Liver (tissue), 3 donors: ENCODE measurements around the gene RNGTT.

Experiments
- ATF3 ChIP-seq: IDR thresholded peaks from 2 replicates; pipeline ENCODE4 v1.6.1; 2016; ENCODE audit warnings: antibody characterized with exemption
- EGR1 ChIP-seq, 2 donors: IDR thresholded peaks; 2 replicates each; pipeline ENCODE4 v1.6.1; 2016 to 2018; ENCODE audit warnings: antibody characterized with exemption in 2 of 2, low read depth in 2 of 2
- FOXA1 ChIP-seq: IDR thresholded peaks from 2 replicates; pipeline ENCODE4 v1.6.1; 2016; ENCODE audit warnings: antibody characterized with exemption
- GABPA ChIP-seq, 2 donors: IDR thresholded peaks in 1 of 2; conservative IDR thresholded peaks in 1 of 2; 2 replicates each; pipeline ENCODE4 v1.6.1; 2016; ENCODE audit warnings: antibody characterized with exemption in 2 of 2, mild to moderate bottlenecking in 1 of 2, moderate library complexity in 1 of 2
- RAD21 ChIP-seq, 2 donors: IDR thresholded peaks; 2 replicates each; pipeline ENCODE4 v1.6.1; 2016; ENCODE audit warnings: antibody characterized with exemption in 2 of 2, mild to moderate bottlenecking in 2 of 2
- REST ChIP-seq: IDR thresholded peaks from 2 replicates; pipeline ENCODE4 v1.6.1; 2016; ENCODE audit warnings: antibody characterized with exemption, mild to moderate bottlenecking
- SP1 ChIP-seq: IDR thresholded peaks from 2 replicates; pipeline ENCODE4 v1.6.1; 2018; ENCODE audit warnings: antibody characterized with exemption, mild to moderate bottlenecking
- TAF1 ChIP-seq: conservative IDR thresholded peaks from 2 replicates; pipeline ENCODE4 v1.6.1; 2016; ENCODE audit warnings: antibody characterized with exemption, mild to moderate bottlenecking
- YY1 ChIP-seq: IDR thresholded peaks from 2 replicates; pipeline ENCODE4 v1.6.1; 2016; ENCODE audit warnings: antibody characterized with exemption, mild to moderate bottlenecking
- TF ChIP-seq, protein P1 (sequence below): fragments of 150-350 bp; IDR thresholded peaks from 2 replicates; pipeline ENCODE4 v1.5.1; 2017; ENCODE audit warnings: improper control_type of control experiment, low read depth, low read length; ENCODE audit not compliant: missing input control
- donor health status: healthy.
- donor health status: healthy.

DNA sequence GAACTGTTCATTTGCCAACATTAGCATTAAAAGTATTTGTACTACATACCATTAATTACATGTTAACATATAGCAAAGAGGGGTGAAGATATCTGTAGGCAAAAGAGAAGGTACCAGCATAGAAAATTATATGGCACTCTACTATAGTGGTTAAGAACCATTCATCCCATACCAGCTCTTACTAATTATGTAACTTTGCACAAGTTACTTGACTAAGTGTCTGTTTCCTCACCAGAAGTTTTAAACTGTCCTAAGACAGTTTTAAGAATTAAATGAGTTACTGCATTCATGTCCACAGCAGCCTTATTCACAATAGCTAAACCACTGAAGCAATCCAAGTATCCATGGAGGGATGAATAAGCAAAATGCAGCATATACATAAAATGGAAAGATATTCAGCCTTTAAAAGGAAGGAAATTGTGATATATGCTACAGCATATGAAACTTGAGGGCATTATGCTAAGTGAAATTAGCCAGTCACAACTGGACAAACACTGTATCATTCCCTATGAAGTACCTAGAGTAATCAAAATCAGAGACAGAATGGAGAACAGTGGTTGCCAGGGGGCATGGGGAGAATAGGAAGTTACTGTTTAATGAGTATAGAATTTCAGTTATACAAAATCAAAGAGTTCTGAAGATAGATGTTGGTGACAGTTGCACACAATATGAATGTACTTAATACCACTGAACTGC, 98.9 kb downstream of the RNGTT start:
- TF ChIP-seq, protein P1, sequence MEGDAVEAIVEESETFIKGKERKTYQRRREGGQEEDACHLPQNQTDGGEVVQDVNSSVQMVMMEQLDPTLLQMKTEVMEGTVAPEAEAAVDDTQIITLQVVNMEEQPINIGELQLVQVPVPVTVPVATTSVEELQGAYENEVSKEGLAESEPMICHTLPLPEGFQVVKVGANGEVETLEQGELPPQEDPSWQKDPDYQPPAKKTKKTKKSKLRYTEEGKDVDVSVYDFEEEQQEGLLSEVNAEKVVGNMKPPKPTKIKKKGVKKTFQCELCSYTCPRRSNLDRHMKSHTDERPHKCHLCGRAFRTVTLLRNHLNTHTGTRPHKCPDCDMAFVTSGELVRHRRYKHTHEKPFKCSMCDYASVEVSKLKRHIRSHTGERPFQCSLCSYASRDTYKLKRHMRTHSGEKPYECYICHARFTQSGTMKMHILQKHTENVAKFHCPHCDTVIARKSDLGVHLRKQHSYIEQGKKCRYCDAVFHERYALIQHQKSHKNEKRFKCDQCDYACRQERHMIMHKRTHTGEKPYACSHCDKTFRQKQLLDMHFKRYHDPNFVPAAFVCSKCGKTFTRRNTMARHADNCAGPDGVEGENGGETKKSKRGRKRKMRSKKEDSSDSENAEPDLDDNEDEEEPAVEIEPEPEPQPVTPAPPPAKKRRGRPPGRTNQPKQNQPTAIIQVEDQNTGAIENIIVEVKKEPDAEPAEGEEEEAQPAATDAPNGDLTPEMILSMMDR, result no peak
- TF ChIP-seq YY1 (no peak), GABPA (IDR thresholded peaks at IDR 0.05 in 1 of 2, conservative IDR thresholded peaks at IDR 0.05 in 1 of 2) (no peak), REST (no peak), SP1 (no peak), FOXA1 (no peak), RAD21 (IDR thresholded peaks at IDR 0.05) (no peak), ATF3 (no peak), TAF1 (no peak), EGR1 (IDR thresholded peaks at IDR 0.05; ENCODE audit: low read depth in 2 of 2) (no peak)
